Endothelial cell of umbilical vein (primary cell): ENCODE data around the gene KIF21B. TPM values are rescaled to one million over a fixed set of nuclear protein-coding genes. Genes with fewer than 3 reads are reported as not detected.

Experiments used
- BruUV-seq: library from RNA; stranded (reverse); fragments of 400-500 nt; replicated peaks from 2 replicates; lab custom pipeline; 2021; lab: Mats Ljungman, UMichigan
- CTCF ChIA-PET: fragments of 300-600, 350-600 bp; sonication (Branson Sonifier 250); formaldehyde crosslinking; loops from one replicate; lab custom pipeline; 2021; ENCODE audit warnings: antibody characterized with exemption, inconsistent platforms; lab: Charles Lee
- POLR2A ChIA-PET: fragments of 300-600, 350-600 bp; sonication (Branson Sonifier 250); formaldehyde crosslinking; loops from one replicate; lab custom pipeline; 2021; ENCODE audit warnings: antibody characterized with exemption, inconsistent platforms; lab: Charles Lee
- DNase-seq: peaks from one replicate; pipeline ENCODE4 v3.0.0-alpha.2; 2011; ENCODE audit warnings: low read depth, low spot score
- FAIRE-seq: peaks from 2 replicates; lab custom pipeline; 2011; peaks lifted over from hg19 to GRCh38; lab: Jason Lieb, UNC
- H2AFZ ChIP-seq: 2 replicates; pipeline ENCODE4 v1.6.0; 2012; ENCODE audit warnings: low read depth, low read length, control low read depth, inconsistent platforms
- H3K27ac ChIP-seq: 2 replicates; pipeline ENCODE4 v1.5.1; 2011; ENCODE audit warnings: low read depth, mild to moderate bottlenecking, control low read depth, low read length, moderate library complexity; ENCODE audit not compliant: insufficient read depth
- H3K27me3 ChIP-seq, 2 experiments: 2 replicates each; pipeline versions ENCODE4 v1.6.0 to v1.6.1; 2011; ENCODE audit warnings: low read length in 2 of 2, mixed read lengths in 1 of 2; ENCODE audit not compliant: control insufficient read depth in 2 of 2, insufficient read depth in 2 of 2
- H3K36me3 ChIP-seq, 2 experiments: 2 replicates in 1 of 2; 3 replicates in 1 of 2; pipeline ENCODE4 v1.5.1; 2011; ENCODE audit warnings: low read length in 2 of 2, mild to moderate bottlenecking in 1 of 2, moderate library complexity in 1 of 2; ENCODE audit not compliant: control insufficient read depth in 2 of 2, insufficient read depth in 2 of 2; ENCODE audit errors: extremely low read depth in 1 of 2
- H3K4me1 ChIP-seq: 3 replicates; pipeline ENCODE4 v1.5.1; 2011; ENCODE audit warnings: mild to moderate bottlenecking, low read length; ENCODE audit not compliant: control insufficient read depth, insufficient read depth; ENCODE audit errors: extremely low read depth
- H3K4me2 ChIP-seq: 2 replicates; pipeline ENCODE4 v1.6.1; 2011; ENCODE audit warnings: low read length, control low read depth, mixed read lengths; ENCODE audit not compliant: insufficient read depth
- H3K4me3 ChIP-seq, 3 experiments: fragments of 200-600 bp in 1 of 3; sonication (generic), shearing (Covaris generic) in 1 of 3; replicated peaks in 1 of 3; 2 replicates each; pipeline ENCODE4 v1.5.1; 2011 to 2016; ENCODE audit warnings: control low read depth in 3 of 3, low read length in 3 of 3, mild to moderate bottlenecking in 2 of 3, inconsistent platforms in 1 of 3, low read depth in 1 of 3, moderate library complexity in 1 of 3; ENCODE audit not compliant: insufficient read depth in 1 of 3
- H3K79me2 ChIP-seq: 2 replicates; pipeline ENCODE4 v1.6.0; 2012; ENCODE audit warnings: low read length, inconsistent platforms; ENCODE audit not compliant: control insufficient read depth, insufficient read depth
- H3K9ac ChIP-seq: replicated peaks from 2 replicates; pipeline ENCODE3; 2011; ENCODE audit warnings: low read length, control low read depth; ENCODE audit not compliant: insufficient read depth; ENCODE audit errors: extremely low read depth
- H3K9me1 ChIP-seq: replicated peaks from 3 replicates; pipeline ENCODE4 v1.6.0; 2011; ENCODE audit warnings: mild to moderate bottlenecking, low read length; ENCODE audit not compliant: control insufficient read depth, insufficient read depth; ENCODE audit errors: extremely low read depth
- H3K9me3 ChIP-seq: replicated peaks from 2 replicates; pipeline ENCODE4 v1.5.1; 2012; ENCODE audit warnings: low read length, inconsistent platforms; ENCODE audit not compliant: control insufficient read depth, insufficient read depth
- H4K20me1 ChIP-seq: replicated peaks from 2 replicates; pipeline ENCODE3; 2011; ENCODE audit warnings: mild to moderate bottlenecking, low read length; ENCODE audit not compliant: control insufficient read depth, insufficient read depth; ENCODE audit errors: extremely low read depth
- CTCF ChIP-seq, 2 donors: IDR thresholded peaks; 1 replicate in 1 of 2; 2 replicates in 1 of 2; pipeline ENCODE4 v1.5.1; 2011; ENCODE audit warnings: low read length in 2 of 2, mild to moderate bottlenecking in 2 of 2, moderate library complexity in 2 of 2, control low read depth in 1 of 2, inconsistent platforms in 1 of 2, low read depth in 1 of 2; ENCODE audit not compliant: insufficient read depth in 1 of 2; ENCODE audit errors: extremely low read depth in 1 of 2
- EZH2 ChIP-seq: IDR thresholded peaks from 2 replicates; pipeline ENCODE4 v1.6.1; 2012; ENCODE audit warnings: borderline replicate concordance, low read depth, mild to moderate bottlenecking, moderate library complexity, low read length, inconsistent platforms; ENCODE audit not compliant: severe bottlenecking
- FOS ChIP-seq: IDR thresholded peaks from 2 replicates; pipeline ENCODE4 v1.6.1; 2011; ENCODE audit warnings: mild to moderate bottlenecking, low read length, moderate library complexity, borderline replicate concordance; ENCODE audit not compliant: insufficient read depth
- GATA2 ChIP-seq: IDR thresholded peaks from 2 replicates; pipeline ENCODE4 v1.7.0; 2011; ENCODE audit warnings: low read depth, mild to moderate bottlenecking, moderate library complexity, mixed read lengths, low read length; ENCODE audit not compliant: insufficient read length, insufficient read depth
- JUN ChIP-seq: IDR thresholded peaks from 2 replicates; pipeline ENCODE4 v1.6.1; 2011; ENCODE audit warnings: borderline replicate concordance, low read depth; ENCODE audit not compliant: insufficient read length, insufficient read depth
- MAX ChIP-seq: IDR thresholded peaks from 2 replicates; pipeline ENCODE4 v1.6.1; 2011; ENCODE audit not compliant: insufficient read depth, insufficient read length
- MYC ChIP-seq: IDR thresholded peaks from one replicate; pipeline ENCODE4 v1.6.1; 2011; ENCODE audit warnings: mild to moderate bottlenecking, low read depth, low read length
- POLR2A ChIP-seq: IDR thresholded peaks from 2 replicates; pipeline ENCODE4 v1.6.1; 2012; ENCODE audit warnings: low read depth, mild to moderate bottlenecking, control low read depth, low read length
- POLR2AphosphoS5 ChIP-seq: IDR thresholded peaks from 2 replicates; pipeline ENCODE4 v1.6.1; 2012; ENCODE audit warnings: low read depth, mild to moderate bottlenecking, control low read depth, low read length, moderate library complexity; ENCODE audit not compliant: insufficient read depth
- dilution Hi-C: fragments of 300-500 bp; cut with MboI; formaldehyde crosslinking; loops from one replicate; pipeline ENCODE4 v1.15.0; 2019; ENCODE audit warnings: low sequenced_read_pairs; ENCODE audit not compliant: extremely low pct_ligation_motif_present
- intact Hi-C: fragments of 100-400 bp; cut with micrococcal nuclease; formaldehyde crosslinking; loops from one replicate; pipeline ENCODE4 v1.10.0; 2022
- polyA plus RNA-seq, 4 experiments: library from polyadenylated mRNA; depleted of rRNA in 3 of 4; stranded (reverse) in 3 of 4; unstranded in 1 of 4; fragments of >200 nt; gene quantifications; 2 replicates each; pipeline versions ENCODE4 v1.2.1 to v1.2.3, GENCODE V29; 2011 to 2012; ENCODE audit warnings: missing spikeins in 1 of 4
- total RNA-seq: library from RNA; stranded (reverse); gene quantifications from 2 replicates; pipeline ENCODE4 v1.2.3, GENCODE V29; 2021

The KIF21B gene
- total and polyA plus RNA-seq, 2 donors (not counting 3 experiments of a cell fraction or from before 2014, with no cell fraction given), result 1.9 to 4.4 TPM

- H4K20me1 ChIP-seq, result no peaks in the 10 kb centered on the region
- no peak overlapping the region for H3K9ac ChIP-seq
- FAIRE-seq (no peak), DNase-seq (no peak)
- no peak overlapping the region for H3K4me2 ChIP-seq
- H3K27ac ChIP-seq, result no peak overlapping the region
- ChIA-PET CTCF (interaction anchor here (1.6 to 19.4 kb wide), 3 partner anchors 14 to 481 kb away, joined by 4 to 586 read pairs (median 9); no protein-coding TSS in a partner anchor), POLR2A (no interaction called here)
- H3K4me1 ChIP-seq, result no peaks in the 10 kb centered on the region
- TF ChIP-seq POLR2AphosphoS5 (no peak), CTCF (IDR thresholded peaks at IDR 0.05; ENCODE audit: extremely low read depth in 1 of 2, insufficient read depth in 1 of 2, low read depth in 1 of 2, low read length in 2 of 2) (no peak), FOS (no peak), JUN (no peak), POLR2A (no peak), MAX (no peak), GATA2 (no peak), MYC (no peak), EZH2 (no peak)
- H3K9me3 ChIP-seq, result no peaks in the 10 kb centered on the region
- no peaks in the 10 kb centered on the region for H3K36me3 ChIP-seq
- peaks cover 8 to 10% of the 10 kb centered on the region in 2 experiments for H3K27me3 ChIP-seq
- dilution Hi-C loops, result no loop called here
- no peaks in the 10 kb centered on the region for H3K79me2 ChIP-seq
- no peak overlapping the region for H3K4me3 ChIP-seq
- H2AFZ ChIP-seq, result no peak overlapping the region
- H3K9me1 ChIP-seq, result no peaks in the 10 kb centered on the region
- intact Hi-C loops, result loop anchor here (5.0 kb wide), 2 partner anchors 72 to 148 kb away; partner anchors contain the start of genes CACNA1S and INAVA
- no TSS peak for BruUV-seq
Observed at GRCh38 chr1:201039876-201040275, 16.4 kb upstream of the KIF21B start.
